Measurements from ENCODE around the gene ACAD10. TPM values are rescaled to one million over a fixed set of nuclear protein-coding genes. Genes with fewer than 3 reads are reported as not detected.

The ACAD10 gene
- total and polyA plus RNA-seq, 4 donors = 10.7 to 34.8 (median 21.2) TPM

DNA sequence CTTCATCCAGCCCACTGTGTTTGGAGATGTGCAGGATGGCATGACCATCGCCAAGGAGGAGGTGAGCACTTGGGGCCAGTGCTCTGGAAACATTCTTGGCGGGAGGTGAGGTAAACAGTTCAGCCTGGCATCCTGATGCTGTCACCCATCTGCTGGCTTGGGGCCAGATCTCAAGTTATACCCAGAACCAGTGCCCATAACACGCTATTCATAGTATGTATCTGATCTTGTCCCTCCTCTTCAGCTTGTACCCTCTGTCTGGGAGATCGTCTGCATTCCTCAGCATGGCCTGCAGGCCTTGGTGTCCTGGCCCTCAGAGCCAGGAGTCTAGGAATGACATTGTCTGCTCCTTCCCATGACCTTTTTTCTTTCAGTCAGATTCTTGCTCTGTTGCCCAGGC, 112.3 kb downstream of the ACAD10 start (continued):
- TF ChIP-seq, protein P1, sequence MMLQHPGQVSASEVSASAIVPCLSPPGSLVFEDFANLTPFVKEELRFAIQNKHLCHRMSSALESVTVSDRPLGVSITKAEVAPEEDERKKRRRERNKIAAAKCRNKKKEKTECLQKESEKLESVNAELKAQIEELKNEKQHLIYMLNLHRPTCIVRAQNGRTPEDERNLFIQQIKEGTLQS (IDR thresholded peaks at IDR 0.05) = no peak
- TF ChIP-seq, protein P2, sequence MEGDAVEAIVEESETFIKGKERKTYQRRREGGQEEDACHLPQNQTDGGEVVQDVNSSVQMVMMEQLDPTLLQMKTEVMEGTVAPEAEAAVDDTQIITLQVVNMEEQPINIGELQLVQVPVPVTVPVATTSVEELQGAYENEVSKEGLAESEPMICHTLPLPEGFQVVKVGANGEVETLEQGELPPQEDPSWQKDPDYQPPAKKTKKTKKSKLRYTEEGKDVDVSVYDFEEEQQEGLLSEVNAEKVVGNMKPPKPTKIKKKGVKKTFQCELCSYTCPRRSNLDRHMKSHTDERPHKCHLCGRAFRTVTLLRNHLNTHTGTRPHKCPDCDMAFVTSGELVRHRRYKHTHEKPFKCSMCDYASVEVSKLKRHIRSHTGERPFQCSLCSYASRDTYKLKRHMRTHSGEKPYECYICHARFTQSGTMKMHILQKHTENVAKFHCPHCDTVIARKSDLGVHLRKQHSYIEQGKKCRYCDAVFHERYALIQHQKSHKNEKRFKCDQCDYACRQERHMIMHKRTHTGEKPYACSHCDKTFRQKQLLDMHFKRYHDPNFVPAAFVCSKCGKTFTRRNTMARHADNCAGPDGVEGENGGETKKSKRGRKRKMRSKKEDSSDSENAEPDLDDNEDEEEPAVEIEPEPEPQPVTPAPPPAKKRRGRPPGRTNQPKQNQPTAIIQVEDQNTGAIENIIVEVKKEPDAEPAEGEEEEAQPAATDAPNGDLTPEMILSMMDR (IDR thresholded peaks at IDR 0.05; ENCODE audit: low read depth, low read length, missing input control) = no peak
- no peak for TF ChIP-seq FOXA1 (IDR thresholded peaks at IDR 0.05)
- no peak for TF ChIP-seq RAD21 (IDR thresholded peaks at IDR 0.05)
- TF ChIP-seq JUND (IDR thresholded peaks at IDR 0.05) = no peak

DNA sequence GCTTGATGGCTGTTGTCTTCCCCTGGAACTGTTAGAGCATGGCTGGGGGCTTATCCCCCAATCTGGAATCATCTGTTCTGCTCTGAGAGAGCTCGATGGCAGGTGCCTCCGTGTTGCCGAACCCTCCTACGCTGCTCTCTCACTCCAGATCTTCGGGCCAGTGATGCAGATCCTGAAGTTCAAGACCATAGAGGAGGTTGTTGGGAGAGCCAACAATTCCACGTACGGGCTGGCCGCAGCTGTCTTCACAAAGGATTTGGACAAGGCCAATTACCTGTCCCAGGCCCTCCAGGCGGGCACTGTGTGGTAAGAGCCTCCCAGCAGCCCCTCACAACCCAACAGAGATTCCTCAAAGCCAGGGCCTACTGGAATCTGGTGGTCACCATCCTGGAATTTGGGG, 113.9 kb downstream of the ACAD10 start:
- TF ChIP-seq, protein P3, sequence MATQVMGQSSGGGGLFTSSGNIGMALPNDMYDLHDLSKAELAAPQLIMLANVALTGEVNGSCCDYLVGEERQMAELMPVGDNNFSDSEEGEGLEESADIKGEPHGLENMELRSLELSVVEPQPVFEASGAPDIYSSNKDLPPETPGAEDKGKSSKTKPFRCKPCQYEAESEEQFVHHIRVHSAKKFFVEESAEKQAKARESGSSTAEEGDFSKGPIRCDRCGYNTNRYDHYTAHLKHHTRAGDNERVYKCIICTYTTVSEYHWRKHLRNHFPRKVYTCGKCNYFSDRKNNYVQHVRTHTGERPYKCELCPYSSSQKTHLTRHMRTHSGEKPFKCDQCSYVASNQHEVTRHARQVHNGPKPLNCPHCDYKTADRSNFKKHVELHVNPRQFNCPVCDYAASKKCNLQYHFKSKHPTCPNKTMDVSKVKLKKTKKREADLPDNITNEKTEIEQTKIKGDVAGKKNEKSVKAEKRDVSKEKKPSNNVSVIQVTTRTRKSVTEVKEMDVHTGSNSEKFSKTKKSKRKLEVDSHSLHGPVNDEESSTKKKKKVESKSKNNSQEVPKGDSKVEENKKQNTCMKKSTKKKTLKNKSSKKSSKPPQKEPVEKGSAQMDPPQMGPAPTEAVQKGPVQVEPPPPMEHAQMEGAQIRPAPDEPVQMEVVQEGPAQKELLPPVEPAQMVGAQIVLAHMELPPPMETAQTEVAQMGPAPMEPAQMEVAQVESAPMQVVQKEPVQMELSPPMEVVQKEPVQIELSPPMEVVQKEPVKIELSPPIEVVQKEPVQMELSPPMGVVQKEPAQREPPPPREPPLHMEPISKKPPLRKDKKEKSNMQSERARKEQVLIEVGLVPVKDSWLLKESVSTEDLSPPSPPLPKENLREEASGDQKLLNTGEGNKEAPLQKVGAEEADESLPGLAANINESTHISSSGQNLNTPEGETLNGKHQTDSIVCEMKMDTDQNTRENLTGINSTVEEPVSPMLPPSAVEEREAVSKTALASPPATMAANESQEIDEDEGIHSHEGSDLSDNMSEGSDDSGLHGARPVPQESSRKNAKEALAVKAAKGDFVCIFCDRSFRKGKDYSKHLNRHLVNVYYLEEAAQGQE (IDR thresholded peaks at IDR 0.05) = no peak
- TF ChIP-seq GABPA (IDR thresholded peaks at IDR 0.05 in 1 of 2, conservative IDR thresholded peaks at IDR 0.05 in 1 of 2) = no peak
- TF ChIP-seq, protein P2 (IDR thresholded peaks at IDR 0.05; ENCODE audit: low read depth, low read length, missing input control) = no peak
- TF ChIP-seq SP1 (IDR thresholded peaks at IDR 0.05) = no peak
- TF ChIP-seq FOXA2 (IDR thresholded peaks at IDR 0.05) = no peak
- no peak for TF ChIP-seq TAF1 (conservative IDR thresholded peaks at IDR 0.05)
- TF ChIP-seq, protein P4, sequence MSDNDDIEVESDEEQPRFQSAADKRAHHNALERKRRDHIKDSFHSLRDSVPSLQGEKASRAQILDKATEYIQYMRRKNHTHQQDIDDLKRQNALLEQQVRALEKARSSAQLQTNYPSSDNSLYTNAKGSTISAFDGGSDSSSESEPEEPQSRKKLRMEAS (IDR thresholded peaks at IDR 0.05) = no peak
- Histone ChIP-seq H3K27ac (ENCODE audit: low read depth in 1 of 2, low read length in 2 of 2) (no peak overlapping the region), H3K27me3 (ENCODE audit: control insufficient read depth in 4 of 4, insufficient read depth in 4 of 4, low read length in 3 of 4) (no peaks in the 10 kb centered on the region), H3K9me3 (ENCODE audit: control insufficient read depth in 4 of 4, low read length in 3 of 4) (no peaks in the 10 kb centered on the region), H3K9ac (ENCODE audit: low read depth in 1 of 2, low read length in 2 of 2) (no peak overlapping the region), H3K4me1 (ENCODE audit: control insufficient read depth in 4 of 4, insufficient read depth in 4 of 4, low read length in 3 of 4) (no peaks in the 10 kb centered on the region), H3K36me3 (ENCODE audit: control insufficient read depth in 4 of 4, insufficient read depth in 3 of 4, low read depth in 1 of 4, low read length in 3 of 4) (peaks cover 27 to 72% (median 61%) of the 10 kb centered on the region in 4 donors), H3K4me3 (ENCODE audit: low read depth in 1 of 3, low read length in 3 of 3) (no peak overlapping the region)
- DNase-seq (ENCODE audit: low spot score) = no peak
- 94% methylated on average over 9 of the region's 9 CpGs for WGBS

DNA sequence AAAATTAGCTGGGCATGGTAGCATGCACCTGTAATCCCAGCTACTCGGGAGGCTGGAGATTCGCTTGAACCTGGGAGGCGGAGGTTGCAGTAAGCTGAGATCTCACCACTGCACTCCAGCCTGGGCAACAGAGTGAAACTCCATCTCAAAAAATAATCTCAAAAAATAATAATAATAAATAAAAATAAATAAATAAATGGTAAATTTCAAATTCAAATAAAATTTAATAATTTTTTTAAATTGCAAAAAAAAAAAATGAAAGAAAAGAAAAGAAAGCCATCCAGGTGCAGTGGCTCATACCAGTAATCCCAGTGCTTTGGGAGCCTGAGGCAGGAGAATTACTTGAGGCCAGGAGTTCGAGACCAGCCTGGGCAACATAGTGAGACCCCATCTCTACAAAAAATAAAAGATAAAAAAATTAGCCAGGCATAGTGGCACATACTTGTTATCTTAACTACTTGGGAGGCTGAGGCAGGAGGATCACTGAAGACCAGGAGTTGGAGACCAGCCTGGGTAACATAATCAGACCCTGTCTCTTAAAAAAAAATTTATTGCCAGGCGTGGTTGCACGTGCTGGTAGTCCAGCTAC, 117.3 kb downstream of the ACAD10 start:
- no peaks in the 10 kb centered on the region for H3K27me3 ChIP-seq (ENCODE audit: control insufficient read depth in 4 of 4, insufficient read depth in 4 of 4, low read length in 3 of 4)
- 94% methylated on average over 6 of the region's 6 CpGs for WGBS
- H3K36me3 ChIP-seq (ENCODE audit: control insufficient read depth in 4 of 4, insufficient read depth in 3 of 4, low read depth in 1 of 4, low read length in 3 of 4) = peaks cover 24 to 65% (median 58%) of the 10 kb centered on the region in 4 donors
- H3K4me3 ChIP-seq (ENCODE audit: low read depth in 1 of 3, low read length in 3 of 3) = no peak overlapping the region
- no peak for TF ChIP-seq RAD21 (IDR thresholded peaks at IDR 0.05)
- peaks cover 0 to 6% (median 2%) of the 10 kb centered on the region in 4 donors for H3K4me1 ChIP-seq (ENCODE audit: control insufficient read depth in 4 of 4, insufficient read depth in 4 of 4, low read length in 3 of 4)
- H3K27ac ChIP-seq (ENCODE audit: low read depth in 1 of 2, low read length in 2 of 2) = no peak overlapping the region
- H3K9me3 ChIP-seq (ENCODE audit: control insufficient read depth in 4 of 4, low read length in 3 of 4) = no peaks in the 10 kb centered on the region
- no peak overlapping the region for H3K9ac ChIP-seq (ENCODE audit: low read depth in 1 of 2, low read length in 2 of 2)
- DNase-seq (ENCODE audit: low spot score) = no peak

Measured in liver (tissue), 9 donors.